ENCODE results near the gene CYP39A1.

CYP39A1 gene

GRCh38 chr6:46652603-46653438 lies at the start of gene CYP39A1, which contains the start of gene SLC25A27:
TSS of gene CYP39A1 (minus strand) at chr6:46652818. CDS start at chr6:46652582, 236 bp downstream.
TSS of gene SLC25A27 (plus strand) at chr6:46652975. CDS start at chr6:46653193, 218 bp downstream.
- peak; percentile 38 for DNase-seq (ENCODE audit: low read depth)

- no peak for DNase-seq (ENCODE audit: low read depth)
These were observed 47.4 kb upstream of the CYP39A1 start for GRCh38 chr6:46699970-46700369.

DNA sequence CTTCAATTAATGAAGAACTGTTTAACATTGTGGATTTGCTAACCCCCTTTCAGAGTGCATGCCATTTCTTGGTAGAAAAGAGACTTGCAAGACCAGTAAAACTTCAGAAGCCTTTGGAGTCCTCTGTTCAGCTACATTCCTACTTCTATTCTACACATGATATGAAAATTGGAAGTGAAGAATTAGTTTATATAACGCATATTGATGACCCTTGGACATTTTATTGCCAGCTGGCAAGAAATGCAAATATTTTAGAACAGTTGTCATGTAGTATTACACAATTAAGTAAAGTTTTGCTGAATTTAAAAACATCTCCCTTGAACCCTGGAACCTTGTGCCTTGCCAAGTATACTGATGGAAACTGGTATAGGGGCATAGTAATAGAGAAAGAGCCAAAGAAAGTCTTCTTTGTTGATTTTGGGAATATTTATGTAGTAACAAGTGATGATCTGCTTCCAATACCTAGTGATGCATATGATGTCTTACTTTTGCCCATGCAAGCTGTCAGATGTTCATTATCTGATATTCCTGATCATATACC lies 38.4 kb upstream of the CYP39A1 start:
- DNase-seq (ENCODE audit: low read depth): no peak

DNA sequence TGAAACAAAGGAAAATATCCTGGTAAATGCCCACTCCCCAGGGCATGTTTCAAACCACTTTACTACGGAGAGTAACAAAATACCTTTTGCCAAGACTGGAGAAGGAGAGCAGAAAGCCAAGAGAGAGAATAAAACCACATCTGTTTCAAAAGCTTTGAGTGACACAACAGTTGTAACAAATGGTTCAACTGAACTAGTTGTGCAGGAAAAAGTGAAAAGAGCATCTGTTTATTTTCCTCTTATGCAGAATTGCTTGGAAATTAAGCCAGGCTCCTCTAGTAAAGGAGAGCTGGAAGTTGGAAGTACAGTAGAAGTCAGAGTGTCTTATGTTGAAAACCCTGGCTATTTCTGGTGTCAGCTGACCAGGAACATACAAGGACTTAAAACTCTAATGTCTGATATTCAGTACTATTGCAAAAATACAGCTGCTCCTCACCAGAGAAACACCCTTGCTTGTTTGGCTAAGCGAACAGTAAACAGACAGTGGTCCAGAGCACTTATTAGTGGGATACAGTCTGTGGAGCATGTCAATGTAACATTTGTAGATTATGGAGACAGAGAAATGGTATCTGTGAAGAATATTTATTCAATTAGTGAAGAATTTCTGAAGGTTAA lies 37.6 kb upstream of the CYP39A1 start:
- no peak for DNase-seq (ENCODE audit: low read depth)

DNA sequence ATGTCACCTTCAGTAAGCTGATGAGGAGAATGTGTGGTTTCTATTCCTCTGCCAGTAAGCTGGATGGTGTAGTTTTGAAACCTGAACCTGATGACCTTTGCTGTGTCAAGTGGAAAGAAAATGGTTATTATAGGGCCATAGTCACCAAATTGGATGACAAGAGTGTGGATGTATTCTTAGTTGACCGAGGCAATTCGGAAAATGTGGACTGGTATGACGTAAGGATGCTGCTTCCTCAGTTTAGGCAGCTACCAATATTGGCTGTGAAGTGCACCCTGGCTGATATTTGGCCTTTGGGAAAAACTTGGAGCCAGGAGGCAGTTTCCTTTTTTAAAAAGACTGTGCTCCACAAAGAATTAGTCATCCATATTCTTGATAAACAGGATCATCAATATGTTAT lies 37.0 kb upstream of the CYP39A1 start:
- DNase-seq (ENCODE audit: low read depth): no peak

DNA sequence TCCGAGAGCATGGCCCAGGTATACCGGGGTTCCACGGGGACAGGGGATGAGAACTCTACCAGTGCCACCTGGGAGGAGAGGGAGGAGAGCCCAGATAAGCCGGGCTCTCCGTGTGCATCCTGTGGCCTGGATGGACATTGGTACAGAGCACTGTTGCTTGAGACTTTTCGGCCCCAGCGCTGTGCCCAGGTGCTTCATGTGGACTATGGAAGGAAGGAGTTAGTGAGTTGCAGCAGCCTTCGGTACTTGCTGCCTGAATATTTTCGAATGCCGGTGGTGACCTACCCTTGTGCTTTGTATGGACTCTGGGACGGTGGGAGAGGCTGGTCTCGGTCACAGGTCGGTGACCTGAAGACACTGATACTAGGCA lies 36.3 kb upstream of the CYP39A1 start:
- DNase-seq (ENCODE audit: low read depth): no peak

DNA sequence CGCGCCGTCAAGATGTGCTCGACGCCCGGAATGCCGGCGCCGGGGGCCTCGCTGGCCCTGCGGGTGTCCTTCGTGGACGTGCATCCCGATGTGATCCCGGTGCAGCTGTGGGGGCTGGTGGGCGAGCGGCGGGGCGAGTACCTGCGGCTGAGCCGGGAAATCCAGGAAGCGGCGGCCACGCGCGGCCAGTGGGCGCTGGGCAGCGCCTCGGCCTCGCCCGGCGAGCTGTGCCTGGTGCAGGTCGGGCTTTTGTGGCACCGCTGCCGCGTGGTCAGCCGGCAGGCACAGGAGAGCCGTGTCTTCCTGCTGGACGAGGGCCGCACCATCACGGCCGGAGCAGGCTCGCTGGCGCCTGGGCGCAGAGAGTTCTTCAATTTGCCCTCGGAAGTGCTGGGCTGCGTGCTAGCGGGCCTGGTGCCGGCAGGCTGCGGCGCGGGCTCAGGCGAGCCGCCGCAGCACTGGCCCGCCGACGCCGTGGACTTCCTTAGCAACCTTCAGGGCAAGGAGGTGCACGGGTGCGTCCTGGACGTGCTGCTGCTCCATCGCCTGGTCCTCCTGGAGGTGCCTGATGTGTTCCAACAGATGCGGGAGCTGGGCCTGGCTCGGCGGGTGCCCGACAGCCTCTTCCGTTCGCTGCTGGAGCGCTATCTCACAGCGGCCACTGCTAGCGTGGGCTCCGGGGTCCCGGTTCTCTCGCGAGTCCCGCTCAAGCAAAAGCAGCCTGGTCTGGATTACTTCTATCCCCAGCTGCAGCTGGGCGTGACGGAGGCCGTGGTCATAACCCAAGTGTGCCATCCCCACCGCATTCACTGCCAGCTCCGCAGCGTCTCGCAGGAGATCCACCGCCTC lies 35.7 kb upstream of the CYP39A1 start:
- no peak for DNase-seq (ENCODE audit: low read depth)

DNA sequence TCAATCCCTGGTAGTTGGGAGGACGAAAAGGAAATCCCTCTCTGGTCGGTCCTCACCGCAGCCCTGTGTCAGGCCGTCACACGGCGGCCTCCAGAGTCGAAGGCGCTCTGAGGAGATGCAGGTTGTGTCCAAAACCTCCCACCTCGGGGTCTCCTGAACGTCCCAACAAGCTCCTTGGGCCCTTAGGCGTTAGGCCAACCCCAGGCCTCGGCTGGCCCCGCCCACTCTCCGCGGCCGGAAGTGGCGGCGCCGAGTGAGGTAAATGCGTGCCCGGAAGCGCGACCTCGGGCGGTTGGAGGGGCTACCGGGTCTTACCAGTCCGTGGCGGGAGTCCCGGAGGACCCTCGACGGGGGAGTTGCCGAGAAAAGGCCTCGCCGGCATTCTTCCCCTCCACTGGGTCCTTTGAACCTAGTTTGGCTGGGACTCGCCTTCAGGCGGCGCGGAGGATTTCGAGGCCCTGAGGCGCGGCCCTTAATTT lies 35.0 kb upstream of the CYP39A1 start, which contains the start of gene TDRD6:
TDRD6 (plus strand) TSS at position 267 of the 479 bp plus-strand sequence. CDS start 244 bp downstream, outside the sequence.
- DNase-seq (ENCODE audit: low read depth): no peak

DNA sequence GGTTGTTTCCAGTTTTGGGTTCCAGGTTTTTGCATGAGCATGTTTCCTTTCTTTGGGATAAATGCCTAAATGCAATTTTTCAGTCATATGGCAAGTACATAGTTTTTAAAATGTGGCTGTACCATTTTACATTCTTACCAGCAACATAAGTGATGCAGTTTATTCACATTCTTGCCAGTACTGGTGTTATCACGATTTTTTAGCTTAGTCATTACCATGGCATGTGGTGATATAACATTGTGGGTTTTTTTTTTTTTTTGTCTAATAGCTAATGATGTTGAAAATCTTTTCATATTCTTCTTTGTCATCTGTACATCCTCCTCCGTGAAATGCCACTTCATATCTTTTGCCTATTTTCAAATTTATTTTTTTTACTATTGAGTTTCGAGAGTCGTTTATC lies 32.2 kb upstream of the CYP39A1 start:
- no peak for DNase-seq (ENCODE audit: low read depth)

DNA sequence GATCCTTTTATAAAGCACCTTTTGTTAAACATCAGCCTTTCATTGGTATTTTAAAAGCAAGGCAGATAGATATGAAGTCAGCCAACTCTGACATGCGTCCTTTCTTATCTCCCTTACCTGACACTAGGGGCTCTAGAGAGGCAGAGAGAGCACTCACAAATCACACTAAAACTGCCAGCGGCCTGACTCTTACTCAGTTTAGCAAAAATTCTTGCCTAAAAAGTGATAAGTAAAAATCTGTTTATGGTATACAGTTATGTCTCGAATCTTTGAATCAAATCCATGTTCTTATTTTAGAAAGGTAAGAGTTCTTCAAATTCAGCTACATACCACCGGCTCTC lies 24.7 kb upstream of the CYP39A1 start:
- DNase-seq (ENCODE audit: low read depth): no peak

- DNase-seq (ENCODE audit: low read depth): no peak
These were observed 24.1 kb upstream of the CYP39A1 start for GRCh38 chr6:46676604-46677313.

DNA sequence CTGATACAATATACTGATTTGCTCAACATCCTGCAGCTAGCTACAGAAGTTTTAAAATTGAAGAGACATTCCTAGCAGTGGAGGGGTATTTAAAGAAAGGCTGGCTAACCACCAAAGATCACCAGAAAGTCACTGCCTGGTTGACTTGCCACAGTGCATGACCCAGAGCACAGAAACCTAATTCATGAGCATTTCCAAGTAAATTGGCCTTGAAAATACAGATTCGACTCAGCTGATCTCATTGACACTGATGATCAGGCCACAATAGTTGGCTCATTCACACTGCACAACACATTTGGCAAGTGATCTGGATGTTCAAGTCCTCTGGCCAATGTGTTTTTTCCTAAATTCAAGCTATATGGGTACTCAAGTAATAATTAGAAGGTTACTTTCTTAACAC lies 21.8 kb upstream of the CYP39A1 start:
- DNase-seq (ENCODE audit: low read depth): no peak

DNA sequence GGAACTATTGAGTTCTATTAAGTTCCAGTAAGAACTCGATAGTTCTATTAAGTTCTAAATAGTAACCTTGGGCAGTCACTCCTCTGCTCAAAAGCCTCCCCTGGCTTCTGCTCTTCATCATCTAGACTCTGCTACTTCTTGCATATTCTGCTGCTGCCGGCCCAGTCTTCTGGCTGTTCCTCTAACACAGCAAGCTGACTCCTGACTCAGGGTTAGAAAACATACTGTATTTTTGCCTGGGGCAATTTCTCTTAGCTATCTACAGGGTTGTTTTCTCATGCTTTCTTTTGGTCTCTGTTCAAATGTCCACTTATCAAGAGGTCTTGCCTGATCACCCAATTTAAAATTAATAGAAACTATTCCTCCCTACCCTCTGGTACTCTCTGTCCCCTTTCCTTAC lies 14.8 kb upstream of the CYP39A1 start:
- DNase-seq (ENCODE audit: low read depth): no peak

DNA sequence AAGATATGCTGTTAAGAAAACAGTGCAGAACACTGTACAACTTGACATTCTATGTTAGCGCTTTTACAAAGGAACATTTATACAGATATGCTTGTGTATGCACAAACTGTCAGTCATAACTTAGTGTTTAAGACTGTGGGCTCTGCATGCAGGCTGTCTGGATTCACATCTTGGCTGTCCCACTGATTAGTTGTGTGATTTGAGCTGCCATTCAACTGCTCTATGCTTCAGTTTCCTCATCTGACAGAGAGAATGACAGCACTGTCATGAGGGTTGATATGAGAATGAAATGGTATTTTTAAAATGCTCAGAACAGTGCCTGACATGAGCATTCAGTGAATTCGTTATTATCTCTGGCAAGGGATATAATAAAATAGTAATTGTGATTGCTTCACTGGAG lies 8.9 kb upstream of the CYP39A1 start:
- DNase-seq (ENCODE audit: low read depth): no peak

DNA sequence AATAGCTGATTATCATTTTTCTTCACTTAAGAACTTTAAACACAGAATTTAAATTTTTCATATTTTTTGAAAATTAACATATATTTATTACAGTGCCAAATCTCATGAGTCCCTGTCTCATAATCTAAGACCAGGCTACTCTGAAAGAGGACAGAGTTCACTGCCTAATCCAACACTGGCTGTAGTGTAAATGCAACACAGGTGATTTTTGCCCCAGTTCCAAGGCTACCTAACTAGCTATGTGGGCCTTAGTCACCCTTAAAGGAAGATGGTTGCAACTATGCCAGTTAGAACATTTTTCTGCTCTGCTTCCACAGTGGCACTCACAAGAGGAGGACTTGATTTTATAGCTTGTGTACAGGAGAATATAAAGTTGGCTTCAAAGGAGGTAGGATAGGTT lies 5.0 kb upstream of the CYP39A1 start:
- DNase-seq (ENCODE audit: low read depth): no peak

DNA sequence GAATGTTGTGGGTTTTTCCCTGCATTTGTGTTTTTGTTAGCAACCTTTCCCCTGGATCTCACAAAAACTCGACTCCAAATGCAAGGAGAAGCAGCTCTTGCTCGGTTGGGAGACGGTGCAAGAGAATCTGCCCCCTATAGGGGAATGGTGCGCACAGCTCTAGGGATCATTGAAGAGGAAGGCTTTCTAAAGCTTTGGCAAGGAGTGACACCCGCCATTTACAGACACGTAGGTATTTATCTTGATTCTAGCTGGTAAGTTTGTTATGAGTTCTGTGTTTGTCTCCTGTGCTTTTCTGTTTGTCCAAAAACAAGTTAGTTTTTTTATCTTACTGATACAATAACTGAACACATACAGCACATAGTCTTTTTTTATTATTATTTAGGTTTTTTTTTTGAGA lies 3.2 kb upstream of the CYP39A1 start:
- no peak for DNase-seq (ENCODE audit: low read depth)

- no peak for DNase-seq (ENCODE audit: low read depth)
These were observed 999 bp upstream of the CYP39A1 start for GRCh38 chr6:46653439-46654195.

GRCh38 chr6:46652232-46652602 lies 401 bp downstream of the CYP39A1 start:
- no peak for DNase-seq (ENCODE audit: low read depth)

DNA sequence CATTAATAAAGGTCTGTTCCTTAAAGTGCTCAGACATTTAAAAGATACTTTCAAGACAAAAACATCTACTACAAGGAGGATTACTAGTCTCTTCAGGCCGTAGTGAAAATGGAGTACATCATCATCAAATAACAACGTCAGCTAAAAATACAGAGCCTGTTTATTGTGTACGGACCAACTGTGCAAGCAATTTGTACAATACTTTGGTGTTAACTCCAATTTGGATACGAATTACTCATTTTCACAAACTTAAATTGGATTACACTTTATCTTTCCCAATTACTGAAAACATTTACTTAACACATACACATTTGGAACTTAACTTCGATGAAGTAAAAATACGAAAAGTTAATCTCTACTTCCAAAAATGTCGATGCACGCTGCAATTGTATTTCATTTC lies 802 bp downstream of the CYP39A1 start:
- no peak for DNase-seq (ENCODE audit: low read depth)

- DNase-seq (ENCODE audit: low read depth): no peak
These were observed 1.6 kb downstream of the CYP39A1 start for GRCh38 chr6:46651006-46651405.

All from GM04504 (cell line).